NCI-H2196 (cell line): ENCODE measurements around the gene CMTM5.

Experiments
- DNase-seq: peaks from one replicate; lab custom pipeline; 2025; ENCODE audit not compliant: unreplicated experiment; lab: John Stamatoyannopoulos, UW

Gene CMTM5

GRCh38 chr14:23357261-23357660 is 19.6 kb upstream of the CMTM5 start:
- DNase-seq, result no peak

GRCh38 chr14:23358042-23358441 is 18.8 kb upstream of the CMTM5 start:
- no peak for DNase-seq

- DNase-seq, result no peak
Observed at GRCh38 chr14:23358553-23359166, 18.2 kb upstream of the CMTM5 start.

- no peak for DNase-seq
Observed at GRCh38 chr14:23359167-23359626, 17.6 kb upstream of the CMTM5 start.

GRCh38 chr14:23359722-23360447 is 17.0 kb upstream of the CMTM5 start:
- no peak for DNase-seq

- DNase-seq, result no peak
Observed at GRCh38 chr14:23360496-23360895, 16.4 kb upstream of the CMTM5 start.

- no peak for DNase-seq
Observed at GRCh38 chr14:23361320-23361719, 15.5 kb upstream of the CMTM5 start.

- no peak for DNase-seq
Observed at GRCh38 chr14:23361763-23362162, 15.1 kb upstream of the CMTM5 start.

- no peak for DNase-seq
Observed at GRCh38 chr14:23362200-23362599, 14.6 kb upstream of the CMTM5 start.

- DNase-seq, result peak; percentile 33
Observed at GRCh38 chr14:23364164-23365035, 12.4 kb upstream of the CMTM5 start.

GRCh38 chr14:23365036-23365731 is 11.7 kb upstream of the CMTM5 start, which contains the start of gene EFS:
TSS of gene EFS (minus strand) at chr14:23365172. CDS start at chr14:23365025, 147 bp downstream.
- no peak for DNase-seq

- DNase-seq, result peak; percentile 48
Observed at GRCh38 chr14:23365732-23366425, 11.0 kb upstream of the CMTM5 start.

GRCh38 chr14:23366426-23366921 is 10.4 kb upstream of the CMTM5 start:
- DNase-seq, result peak; percentile 55

- DNase-seq, result no peak
Observed at GRCh38 chr14:23370221-23370620, 6.6 kb upstream of the CMTM5 start.

- no peak for DNase-seq
Observed at GRCh38 chr14:23371865-23372264, 5.0 kb upstream of the CMTM5 start.

- no peak for DNase-seq
Observed at GRCh38 chr14:23372509-23372908, 4.3 kb upstream of the CMTM5 start, which contains the start of gene IL25. TSS of gene IL25 (plus strand) at chr14:23372809.

GRCh38 chr14:23373041-23373440 is 3.8 kb upstream of the CMTM5 start:
- DNase-seq, result no peak

GRCh38 chr14:23375527-23376251 is 1.2 kb upstream of the CMTM5 start:
- no peak for DNase-seq

GRCh38 chr14:23377198-23377550 is 328 bp downstream of the CMTM5 start:
- DNase-seq, result no peak
